HG03378 (cell line): ENCODE data around the gene TXLNA.

Source experiments
- ATAC-seq: cut with Tn5 transposase; IDR thresholded peaks from one replicate; pipeline ENCODE4 v1.9.1; 2021; ENCODE audit warnings: mild to moderate bottlenecking, moderate library complexity; ENCODE audit not compliant: unreplicated experiment

Gene TXLNA

DNA sequence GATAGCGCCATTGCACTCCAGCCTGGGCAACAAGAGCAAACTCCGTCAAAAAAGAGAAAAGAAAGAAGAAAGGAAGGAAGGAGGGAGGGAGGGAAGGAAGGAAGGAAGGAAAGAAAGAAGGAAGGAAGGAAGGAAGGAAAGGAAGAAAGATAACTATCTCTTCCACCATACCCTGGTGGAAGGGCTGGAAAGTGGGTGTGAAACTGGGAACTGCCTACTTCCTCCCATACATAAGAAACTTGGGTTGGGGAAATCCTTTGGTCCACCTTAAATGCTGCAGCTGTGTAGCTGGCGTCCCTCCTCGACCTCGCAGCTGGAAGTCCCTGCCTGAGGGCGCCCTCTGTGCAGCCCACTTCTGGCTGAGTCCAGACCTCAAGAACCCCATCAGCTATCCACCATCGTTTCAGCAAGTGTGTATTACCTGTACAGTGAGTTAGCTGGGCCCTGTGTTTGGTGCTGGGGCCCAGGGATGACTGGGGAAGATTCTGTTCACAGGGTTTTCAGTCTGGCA, 62.9 kb downstream of the TXLNA start:
- no peak for ATAC-seq

DNA sequence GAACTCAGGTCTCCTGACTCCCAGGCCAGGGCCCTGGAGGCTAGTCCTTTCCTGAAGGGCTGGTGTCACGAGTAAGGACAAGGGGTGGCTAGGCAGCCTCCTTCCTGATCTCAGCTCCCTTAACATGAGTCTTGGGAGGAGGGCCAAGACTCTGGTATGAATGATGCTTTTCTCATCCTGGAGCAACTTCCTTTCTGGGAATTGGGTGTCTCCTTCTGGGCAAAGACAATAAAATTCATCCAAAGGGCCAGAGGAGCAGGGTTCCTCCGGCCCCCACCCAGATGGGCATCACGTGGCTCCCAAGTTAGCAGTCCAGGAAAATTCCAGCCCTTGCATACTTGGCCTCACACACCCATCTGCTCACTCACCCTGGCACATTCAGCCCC, 67.4 kb downstream of the TXLNA start, which contains the start of gene FAM167B:
FAM167B (plus strand) TSS at position 335 of the 386 bp plus-strand sequence. CDS start 200 bp downstream, outside the sequence.
- ATAC-seq = no peak

DNA sequence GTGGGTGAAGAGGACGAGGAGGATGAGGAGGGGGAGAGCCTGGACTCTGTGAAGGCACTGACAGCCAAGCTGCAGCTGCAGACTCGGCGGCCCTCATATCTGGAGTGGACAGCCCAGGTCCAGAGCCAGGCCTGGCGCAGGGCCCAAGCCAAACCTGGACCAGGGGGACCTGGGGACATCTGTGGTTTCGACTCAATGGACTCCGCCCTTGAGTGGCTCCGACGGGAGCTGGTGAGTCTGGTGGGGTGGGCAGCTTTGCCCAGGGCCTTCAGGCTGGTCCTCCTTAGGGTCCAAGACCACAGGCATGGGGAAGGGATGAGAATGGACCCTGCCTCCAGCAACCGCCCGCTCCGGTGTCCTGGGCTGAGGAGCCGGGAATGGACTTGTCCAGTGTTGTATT, 68.0 kb downstream of the TXLNA start:
- ATAC-seq = no peak
